GM19035 (cell line): ENCODE data around the gene ACP2.

Experiments used
- ATAC-seq: cut with Tn5 transposase; IDR thresholded peaks from one replicate; pipeline ENCODE4 v1.9.1; 2021; ENCODE audit not compliant: unreplicated experiment

Gene ACP2

GRCh38 chr11:47244448-47245350, 3.9 kb downstream of the ACP2 start:
- no peak for ATAC-seq

GRCh38 chr11:47243454-47243853, 5.2 kb downstream of the ACP2 start:
- no peak for ATAC-seq

GRCh38 chr11:47242596-47243192, 5.9 kb downstream of the ACP2 start:
- no peak for ATAC-seq

- ATAC-seq: no peak
Measured at GRCh38 chr11:47241841-47242301, 6.7 kb downstream of the ACP2 start.

- no peak for ATAC-seq
Measured at GRCh38 chr11:47239852-47240251, 8.8 kb downstream of the ACP2 start.

GRCh38 chr11:47236482-47236881, 12.1 kb downstream of the ACP2 start:
- no peak for ATAC-seq

GRCh38 chr11:47235163-47235562, 13.5 kb downstream of the ACP2 start:
- ATAC-seq: no peak

- ATAC-seq: no peak
Measured at GRCh38 chr11:47234669-47235100, 13.9 kb downstream of the ACP2 start.

- ATAC-seq: no peak
Measured at GRCh38 chr11:47233989-47234668, 14.5 kb downstream of the ACP2 start.

- ATAC-seq: no peak
Measured at GRCh38 chr11:47233051-47233450, 15.6 kb downstream of the ACP2 start.

GRCh38 chr11:47229161-47229560, 19.5 kb downstream of the ACP2 start:
- ATAC-seq: no peak

GRCh38 chr11:47225552-47226400, 22.8 kb downstream of the ACP2 start:
- peak; percentile 72 for ATAC-seq

- ATAC-seq: no peak
Measured at GRCh38 chr11:47222696-47223095, 25.9 kb downstream of the ACP2 start.

- ATAC-seq: no peak
Measured at GRCh38 chr11:47220401-47220821, 28.2 kb downstream of the ACP2 start.

- no peak for ATAC-seq
Measured at GRCh38 chr11:47216121-47216798, 32.4 kb downstream of the ACP2 start.

- peak; percentile 0 for ATAC-seq
Measured at GRCh38 chr11:47215366-47215910, 33.2 kb downstream of the ACP2 start.

GRCh38 chr11:47213950-47214565, 34.6 kb downstream of the ACP2 start:
- ATAC-seq: peak; percentile 61

- no peak for ATAC-seq
Measured at GRCh38 chr11:47212938-47213337, 35.7 kb downstream of the ACP2 start.

GRCh38 chr11:47208628-47209027, 40.0 kb downstream of the ACP2 start:
- no peak for ATAC-seq
